ENCODE data around the gene PI4KB. TPM values are rescaled to one million over a fixed set of nuclear protein-coding genes. Genes with fewer than 3 reads are reported as not detected.

PI4KB gene
- 22.7 to 27.1 TPM (median 25.0 TPM) in 5 replicates for total RNA-seq (2022; extraction: Qiagen RNA extraction)

DNA sequence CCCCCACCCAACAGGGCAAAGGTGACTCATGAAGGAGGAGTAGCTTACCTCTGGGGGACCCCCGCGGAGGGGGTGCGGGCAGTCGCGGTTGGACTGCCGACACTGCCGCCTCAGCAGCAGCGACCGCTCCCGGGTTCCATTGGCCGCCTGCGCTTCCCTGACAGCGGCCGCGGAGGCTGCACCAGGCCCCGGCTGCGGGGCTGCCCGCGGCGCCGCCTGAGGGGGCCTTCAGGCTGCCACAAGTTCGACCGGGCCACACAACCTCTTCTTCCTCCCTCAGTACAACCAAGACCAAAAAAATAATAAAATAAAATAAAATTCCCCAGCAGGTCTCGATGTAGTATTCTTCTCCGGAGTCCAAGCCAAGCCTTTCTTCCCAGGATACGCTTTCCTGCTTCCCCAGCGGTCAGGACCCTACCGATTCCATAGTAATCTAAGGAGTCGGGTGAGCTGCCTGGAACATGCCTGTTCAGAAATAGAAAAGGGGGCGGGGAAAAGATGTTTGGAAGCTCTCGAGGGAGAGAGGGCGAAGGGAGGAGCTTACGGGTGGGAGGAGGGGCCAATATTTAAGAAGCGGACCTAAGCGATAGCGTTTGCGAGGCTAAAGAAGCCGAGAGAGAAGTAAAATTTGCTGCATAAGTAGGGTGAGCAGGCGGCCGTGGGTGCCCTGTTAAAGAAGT is at the start of gene PI4KB:
Gene PI4KB (minus strand): TSS at position 194 of the 680 bp plus-strand sequence. CDS start 10,935 bp downstream, outside the sequence.

GRCh38 chr1:151372058-151372934 is 45.1 kb upstream of the PI4KB start, which contains the start of gene SELENBP1:
SELENBP1 (minus strand) TSS chr1:151372705; CDS start chr1:151372641, 64 bp downstream.

GRCh38 chr1:151346769-151347522 is 19.7 kb upstream of the PI4KB start, which contains the start of gene RFX5:
RFX5 (minus strand) TSS chr1:151347252; CDS start chr1:151346320, 932 bp downstream.

GRCh38 chr1:151281969-151282882 is 45.0 kb downstream of the PI4KB start, which contains the start of gene ZNF687:
ZNF687 (plus strand) TSS chr1:151282299; CDS start chr1:151286292, 3,993 bp downstream.

GRCh38 chr1:151254217-151255213 is 72.7 kb downstream of the PI4KB start, which contains the start of gene PSMD4:
PSMD4 (plus strand) TSS chr1:151254734; CDS start chr1:151254783, 49 bp downstream.

Other genes with a start within 250 kb of the PI4KB start
- gene SEMA6C, start 180.8 kb downstream of the PI4KB start, total RNA-seq (2022; extraction: Qiagen RNA extraction), result 1.5 to 2.6 TPM (median 1.7 TPM) in 5 replicates
- gene TNFAIP8L2, start 170.8 kb downstream of the PI4KB start, total RNA-seq (2022; extraction: Qiagen RNA extraction), result not detected in 5 replicates
- gene LYSMD1, start 161.5 kb downstream of the PI4KB start, total RNA-seq (2022; extraction: Qiagen RNA extraction), result 5.1 to 7.5 TPM (median 6.3 TPM) in 5 replicates
- 44.5 to 47.6 TPM (median 46.1 TPM) in 5 replicates for gene SCNM1, start 161.3 kb downstream of the PI4KB start, total RNA-seq (2022; extraction: Qiagen RNA extraction)
- 0.25 to 0.32 TPM (median 0.30 TPM) in 3 of 5 replicates, not detected in the others for gene TMOD4, start 151.4 kb downstream of the PI4KB start, total RNA-seq (2022; extraction: Qiagen RNA extraction)
- 42.7 to 63.6 TPM (median 44.0 TPM) in 5 replicates for gene VPS72, start 137.2 kb downstream of the PI4KB start, total RNA-seq (2022; extraction: Qiagen RNA extraction)
- 45.0 to 60.9 TPM (median 49.8 TPM) in 5 replicates for gene PIP5K1A, start 128.9 kb downstream of the PI4KB start, total RNA-seq (2022; extraction: Qiagen RNA extraction)
- 173 to 208 TPM (median 192 TPM) in 5 replicates for gene PSMD4, start 72.7 kb downstream of the PI4KB start, total RNA-seq (2022; extraction: Qiagen RNA extraction)
- 10.6 to 14.6 TPM (median 12.9 TPM) in 5 replicates for gene ZNF687, start 45.1 kb downstream of the PI4KB start, total RNA-seq (2022; extraction: Qiagen RNA extraction)
- 18.8 to 24.9 TPM (median 21.2 TPM) in 5 replicates for gene RFX5, start 19.8 kb upstream of the PI4KB start, total RNA-seq (2022; extraction: Qiagen RNA extraction)
- 5.7 to 8.9 TPM (median 6.7 TPM) in 5 replicates for gene SELENBP1, start 45.3 kb upstream of the PI4KB start, total RNA-seq (2022; extraction: Qiagen RNA extraction)
- gene PSMB4, start 72.2 kb upstream of the PI4KB start, total RNA-seq (2022; extraction: Qiagen RNA extraction), result 364 to 428 TPM (median 401 TPM) in 5 replicates
- 17.9 to 22.4 TPM (median 19.4 TPM) in 5 replicates for gene POGZ, start 132.1 kb upstream of the PI4KB start, total RNA-seq (2022; extraction: Qiagen RNA extraction)
- 1.5 to 2.4 TPM (median 2.2 TPM) in 5 replicates for gene CGN, start 184.0 kb upstream of the PI4KB start, total RNA-seq (2022; extraction: Qiagen RNA extraction)
- 8.4 to 10.4 TPM (median 9.2 TPM) in 5 replicates for gene TUFT1, start 212.9 kb upstream of the PI4KB start, total RNA-seq (2022; extraction: Qiagen RNA extraction)